ENCODE results near the gene FAM222B.

DNA sequence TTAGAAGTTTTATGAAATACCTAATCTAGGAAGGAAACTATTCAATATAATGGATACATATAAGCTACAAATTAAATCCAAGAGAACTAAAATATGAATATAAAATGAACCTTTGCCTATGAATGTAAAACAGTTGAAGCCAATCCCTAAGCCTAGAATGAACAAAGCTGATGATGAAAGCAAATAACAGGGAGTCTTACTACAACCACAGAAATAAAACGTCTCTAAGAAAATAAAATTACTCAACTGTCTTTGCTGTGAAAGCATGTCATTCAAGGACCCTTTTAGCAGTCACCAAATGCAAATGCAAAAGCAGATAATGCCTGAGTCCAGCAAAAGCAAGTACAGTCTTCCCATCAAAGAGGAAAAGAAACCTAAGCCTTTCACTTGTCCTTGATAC is 23.0 kb downstream of the FAM222B start:
- TF ChIP-seq CTCF (conservative IDR thresholded peaks at IDR 0.05; ENCODE audit: low read depth, low read length) (no peak), EZH2phosphoT487 (IDR thresholded peaks at IDR 0.05; ENCODE audit: borderline replicate concordance, low read length) (no peak), EZH2 (IDR thresholded peaks at IDR 0.05; ENCODE audit: low read length, unreplicated experiment) (no peak)

Measured in PC-3 (cell line).